ENCODE data around the gene IQSEC1. TPM values are rescaled to one million over a fixed set of nuclear protein-coding genes. Genes with fewer than 3 reads are reported as not detected.

The IQSEC1 gene
- total and polyA plus RNA-seq, 2 of the 8 experiments (the other 6 are each of a cell fraction or from before 2014, with no cell fraction given) = 6.8 to 28.8 TPM

DNA sequence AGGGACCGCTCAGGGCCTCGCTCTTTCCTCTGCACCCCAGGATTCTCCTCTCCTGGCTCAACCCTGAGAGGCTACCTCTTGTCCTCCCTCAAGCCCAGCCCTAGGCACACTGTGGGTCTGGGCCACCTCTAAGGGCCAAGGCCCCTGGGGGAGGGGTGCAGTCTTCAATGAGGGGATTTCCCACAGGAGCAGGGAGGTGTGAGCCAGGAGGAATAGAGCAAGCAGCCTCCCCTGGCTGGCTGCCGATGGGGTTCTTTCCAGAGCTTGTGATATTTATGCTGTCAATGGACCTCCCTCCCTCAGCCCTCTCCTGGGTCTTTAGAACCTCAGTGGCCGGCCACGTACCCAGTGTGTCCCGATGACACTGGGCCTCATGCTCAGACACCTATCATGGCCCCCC, 132.4 kb downstream of the IQSEC1 start:
- Histone ChIP-seq H3K23ac (ENCODE audit: insufficient read length) (no peak overlapping the region), H2BK12ac (ENCODE audit: low read depth, low read length) (no peak overlapping the region), H3K4me3 (ENCODE audit: extremely low read depth in 1 of 4, insufficient read depth in 2 of 4, low read depth in 3 of 4, low read length in 4 of 4) (no peak overlapping the region), H4K20me1 (replicated peaks in 1 of 2; ENCODE audit: control insufficient read depth in 1 of 2, insufficient read depth in 2 of 2, low read length in 2 of 2) (peaks cover 6 to 9% of the 10 kb centered on the region in 2 experiments), H3K9ac (replicated peaks in 1 of 4; ENCODE audit: extremely low read depth in 1 of 4, low read depth in 3 of 4, low read length in 3 of 4) (no peak overlapping the region), H3K4ac (replicated peaks; ENCODE audit: insufficient read length, low read depth, low read length) (no peak overlapping the region), H2AFZ (ENCODE audit: low read length) (no peak overlapping the region), H2BK20ac (ENCODE audit: low read length) (no peak overlapping the region), H3K18ac (ENCODE audit: extremely low read depth, low read length) (no peak overlapping the region), H2BK120ac (replicated peaks; ENCODE audit: low read depth, low read length) (no peak overlapping the region), H4K5ac (ENCODE audit: insufficient read length, low read depth, low read length) (no peak overlapping the region), H2AK5ac (ENCODE audit: low read depth, low read length) (no peak overlapping the region), H2BK15ac (ENCODE audit: low read length) (no peak overlapping the region), H2BK5ac (ENCODE audit: low read depth, low read length) (no peak overlapping the region), H4K91ac (replicated peaks; ENCODE audit: insufficient read length, low read length) (no peak overlapping the region), H3K27ac (ENCODE audit: low read depth, low read length) (no peak overlapping the region), H3K56ac (replicated peaks; ENCODE audit: insufficient read length, low read depth, low read length) (no peak overlapping the region), H3K79me1 (ENCODE audit: low read depth, low read length) (peaks cover 10% of the 10 kb centered on the region; the same call in 1 of the 2 replicates), H3K27me3 (replicated peaks in 1 of 4; ENCODE audit: control insufficient read depth in 3 of 4, extremely low read depth in 1 of 4, insufficient read depth in 3 of 4, low read length in 3 of 4) (no peaks in the 10 kb centered on the region), H3K79me2 (ENCODE audit: control insufficient read depth in 1 of 2, insufficient read depth in 2 of 2, low read length in 2 of 2) (no peaks in the 10 kb centered on the region), H3K14ac (ENCODE audit: insufficient read length) (no peak overlapping the region), H3K4me1 (replicated peaks in 1 of 4; ENCODE audit: control insufficient read depth in 3 of 4, insufficient read depth in 4 of 4, low read length in 3 of 4) (peaks cover 0 to 9% (median 6%) of the 10 kb centered on the region in 4 experiments; a peak in 6 of 7 replicates), H4K8ac (ENCODE audit: extremely low read depth, insufficient read depth, low read length) (peak overlapping the region; percentile 57; the same call in 1 of the 2 replicates), H3K4me2 (ENCODE audit: insufficient read depth in 1 of 2, low read depth in 2 of 2, low read length in 2 of 2) (no peak overlapping the region), H3K9me3 (ENCODE audit: insufficient read depth in 2 of 2, low read depth in 1 of 2, low read length in 1 of 2) (no peaks in the 10 kb centered on the region), H3K36me3 (ENCODE audit: control insufficient read depth in 2 of 4, insufficient read depth in 4 of 4, low read length in 3 of 4) (peaks cover 0 to 3% (median 0%) of the 10 kb centered on the region in 4 experiments; a peak in 4 of 8 replicates), H3K23me2 (ENCODE audit: low read depth, low read length) (no peaks in the 10 kb centered on the region)
- DNase-seq (ENCODE audit: low read depth in 1 of 2, low spot score in 2 of 2) (no peak), FAIRE-seq (no peak)
- ChIA-PET CTCF (ENCODE audit: partially characterized antibody) (interaction anchor here (0.6 to 2.0 kb wide), 6 partner anchors 9 to 40 kb away, joined by 3 to 6 read pairs (median 5); no protein-coding TSS in a partner anchor), POLR2A (ENCODE audit: partially characterized antibody) (no interaction called here)
- TF ChIP-seq, protein P1, sequence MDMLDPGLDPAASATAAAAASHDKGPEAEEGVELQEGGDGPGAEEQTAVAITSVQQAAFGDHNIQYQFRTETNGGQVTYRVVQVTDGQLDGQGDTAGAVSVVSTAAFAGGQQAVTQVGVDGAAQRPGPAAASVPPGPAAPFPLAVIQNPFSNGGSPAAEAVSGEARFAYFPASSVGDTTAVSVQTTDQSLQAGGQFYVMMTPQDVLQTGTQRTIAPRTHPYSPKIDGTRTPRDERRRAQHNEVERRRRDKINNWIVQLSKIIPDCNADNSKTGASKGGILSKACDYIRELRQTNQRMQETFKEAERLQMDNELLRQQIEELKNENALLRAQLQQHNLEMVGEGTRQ (IDR thresholded peaks at IDR 0.05; ENCODE audit: low read length) = no peak
- TF ChIP-seq CEBPB (IDR thresholded peaks at IDR 0.05; ENCODE audit: low read depth, low read length) (no peak), KDM1A (IDR thresholded peaks at IDR 0.05; ENCODE audit: borderline replicate concordance, low read length) (no peak), RNF2 (IDR thresholded peaks at IDR 0.05; ENCODE audit: borderline replicate concordance, low read depth, low read length, missing control alignments, poor library complexity, severe bottlenecking) (no peak)
- WGBS, 2 experiments (ENCODE audit: extremely low coverage in 1 of 2, insufficient coverage in 1 of 2, insufficient read length in 1 of 2, insufficient replicate concordance in 2 of 2, low coverage in 1 of 2, low lambda C conversion rate in 2 of 2, missing lambda C conversion rate in 1 of 2) = 94% methylated on average over 4 of the region's 6 CpGs; no CpG with 5 or more reads in 1 of the 2 experiments
